Effector memory CD8-positive, alpha-beta T cell (primary cell): ENCODE results near the gene DPM2.

ENCODE experiments used
- ATAC-seq: fragments of 150-1000 bp; cut with Tn5 transposase; replicated peaks from 2 replicates; pipeline ENCODE4 v1.10.0; 2021; ENCODE audit warnings: mild to moderate bottlenecking, moderate library complexity
- DNase-seq, 3 experiments: peaks; one replicate each; pipeline ENCODE4 v3.0.0; 2021
- H3K27ac Mint-ChIP-seq, 2 donors: one replicate each; pipeline ENCODE4 v1.8.0; 2022; ENCODE audit warnings: mild to moderate bottlenecking in 2 of 2, mixed read lengths in 2 of 2, moderate library complexity in 2 of 2
- H3K27me3 Mint-ChIP-seq, 2 donors: one replicate each; pipeline ENCODE4 v1.8.0; 2022; ENCODE audit warnings: mixed read lengths in 2 of 2
- H3K36me3 Mint-ChIP-seq: one replicate; pipeline ENCODE4 v1.8.0; 2022; ENCODE audit warnings: mild to moderate bottlenecking, moderate library complexity, mixed read lengths; ENCODE audit not compliant: insufficient read depth
- H3K4me1 Mint-ChIP-seq, 2 donors: one replicate each; pipeline ENCODE4 v1.8.0; 2022; ENCODE audit warnings: low read depth in 2 of 2, mixed read lengths in 2 of 2
- H3K4me3 Mint-ChIP-seq, 2 donors: one replicate each; pipeline ENCODE4 v1.8.0; 2022; ENCODE audit warnings: mild to moderate bottlenecking in 2 of 2, mixed read lengths in 2 of 2, moderate library complexity in 2 of 2
- H3K9me3 Mint-ChIP-seq, 2 donors: one replicate each; pipeline ENCODE4 v1.8.0; 2022; ENCODE audit warnings: mixed read lengths in 2 of 2

The DPM2 gene

DNA sequence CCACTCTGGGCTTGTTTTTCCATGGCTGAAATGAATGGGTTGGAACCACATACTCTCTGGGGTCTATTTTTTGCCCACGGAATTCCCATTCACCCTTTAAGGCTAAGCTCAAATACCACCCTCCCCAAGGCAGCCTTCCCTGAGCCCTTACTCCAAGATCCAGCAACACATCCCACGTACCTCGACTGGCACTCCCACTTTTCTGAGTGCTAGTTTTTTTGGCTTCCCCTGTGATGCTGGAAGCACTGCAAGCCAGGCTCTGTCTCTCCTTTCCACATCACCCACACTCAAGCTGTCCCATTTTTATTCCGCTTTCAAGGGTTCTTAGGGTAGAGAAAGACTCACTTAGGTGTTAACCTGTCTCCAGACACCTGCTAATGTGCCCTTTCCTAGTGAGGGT is 44.3 kb downstream of the DPM2 start:
- ATAC-seq (no peak), DNase-seq (no peak)
- Mint-ChIP-seq H3K27me3 (no peaks in the 10 kb centered on the region), H3K27ac (no peak overlapping the region), H3K36me3 (peaks cover 63% of the 10 kb centered on the region), H3K4me3 (no peak overlapping the region), H3K4me1 (peaks cover 23 to 31% of the 10 kb centered on the region in 2 donors), H3K9me3 (no peaks in the 10 kb centered on the region)

DNA sequence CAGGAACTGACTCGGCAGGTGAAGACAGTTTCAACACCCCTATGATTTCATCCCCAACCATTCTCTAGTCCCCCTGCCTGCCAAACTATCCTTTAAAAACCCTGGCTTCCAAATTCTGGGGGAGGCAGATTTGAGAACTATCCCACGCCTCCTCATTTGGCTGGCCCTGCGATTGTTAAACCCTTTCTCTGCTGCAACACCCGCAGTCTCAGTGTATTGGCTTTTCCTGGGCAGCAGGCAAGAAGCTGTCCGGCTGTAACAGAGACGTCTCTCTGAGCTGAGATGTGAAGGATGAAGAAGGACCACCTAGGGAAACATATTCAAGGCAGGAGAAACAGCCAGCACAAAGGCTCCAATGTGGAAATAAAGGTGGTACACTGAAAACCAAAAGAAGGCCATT is 44.8 kb downstream of the DPM2 start:
- no peak for ATAC-seq
- H3K36me3 Mint-ChIP-seq: peaks cover 67% of the 10 kb centered on the region
- no peak overlapping the region for H3K4me3 Mint-ChIP-seq
- H3K4me1 Mint-ChIP-seq: peaks cover 23 to 29% of the 10 kb centered on the region in 2 donors
- DNase-seq: no peak
- no peaks in the 10 kb centered on the region for H3K9me3 Mint-ChIP-seq
- no peaks in the 10 kb centered on the region for H3K27me3 Mint-ChIP-seq
- peak overlapping the region; percentile 31 to 79 for H3K27ac Mint-ChIP-seq

DNA sequence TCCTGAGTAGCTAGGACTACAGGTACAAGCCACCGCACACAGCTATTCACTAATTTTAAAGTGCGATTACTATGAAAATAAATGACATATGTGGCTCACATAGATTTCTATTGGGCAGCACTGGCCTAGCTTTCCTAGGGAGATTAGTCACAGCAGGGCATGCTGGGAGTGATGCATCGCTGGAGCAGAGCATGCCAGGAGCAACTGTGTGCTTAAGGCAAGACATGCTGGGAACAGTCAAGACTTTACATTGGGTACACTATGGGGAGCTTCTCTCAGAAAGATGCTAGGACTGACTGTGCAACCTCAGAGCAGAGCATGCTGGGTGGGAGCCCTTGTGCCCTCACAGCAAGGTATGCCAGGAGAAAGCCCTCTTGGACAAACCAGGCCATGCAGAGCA is 47.6 kb downstream of the DPM2 start:
- Mint-ChIP-seq H3K4me3 (no peak overlapping the region), H3K27me3 (no peaks in the 10 kb centered on the region), H3K4me1 (peaks cover 18 to 19% of the 10 kb centered on the region in 2 donors), H3K9me3 (no peaks in the 10 kb centered on the region), H3K27ac (no peak overlapping the region), H3K36me3 (peaks cover 82% of the 10 kb centered on the region)
- DNase-seq (no peak), ATAC-seq (no peak)

DNA sequence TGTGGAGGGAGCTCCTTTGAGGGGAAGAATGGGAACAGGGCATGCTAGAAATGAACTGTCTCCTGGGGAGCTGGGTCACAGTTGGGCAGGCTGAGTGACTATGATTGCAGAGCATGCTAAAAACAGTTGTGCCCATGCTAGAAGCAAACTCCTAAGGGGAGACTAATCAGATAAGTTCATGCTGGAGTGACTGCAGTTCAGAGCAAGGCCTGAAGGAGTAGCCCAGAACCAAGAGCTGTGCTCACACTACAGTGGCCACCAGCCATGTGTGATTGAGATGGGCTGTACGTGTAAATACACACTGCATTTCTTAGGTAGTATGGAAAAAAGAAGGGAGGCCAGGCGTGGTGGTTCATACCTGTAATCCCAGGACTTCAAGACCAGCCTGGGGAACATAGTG is 49.9 kb downstream of the DPM2 start:
- Mint-ChIP-seq H3K4me1 (peaks cover 19 to 24% of the 10 kb centered on the region in 2 donors), H3K9me3 (no peaks in the 10 kb centered on the region), H3K4me3 (no peak overlapping the region), H3K27me3 (no peaks in the 10 kb centered on the region), H3K36me3 (peaks cover 60% of the 10 kb centered on the region), H3K27ac (no peak overlapping the region)
- DNase-seq: no peak
- ATAC-seq: peak; percentile 42

DNA sequence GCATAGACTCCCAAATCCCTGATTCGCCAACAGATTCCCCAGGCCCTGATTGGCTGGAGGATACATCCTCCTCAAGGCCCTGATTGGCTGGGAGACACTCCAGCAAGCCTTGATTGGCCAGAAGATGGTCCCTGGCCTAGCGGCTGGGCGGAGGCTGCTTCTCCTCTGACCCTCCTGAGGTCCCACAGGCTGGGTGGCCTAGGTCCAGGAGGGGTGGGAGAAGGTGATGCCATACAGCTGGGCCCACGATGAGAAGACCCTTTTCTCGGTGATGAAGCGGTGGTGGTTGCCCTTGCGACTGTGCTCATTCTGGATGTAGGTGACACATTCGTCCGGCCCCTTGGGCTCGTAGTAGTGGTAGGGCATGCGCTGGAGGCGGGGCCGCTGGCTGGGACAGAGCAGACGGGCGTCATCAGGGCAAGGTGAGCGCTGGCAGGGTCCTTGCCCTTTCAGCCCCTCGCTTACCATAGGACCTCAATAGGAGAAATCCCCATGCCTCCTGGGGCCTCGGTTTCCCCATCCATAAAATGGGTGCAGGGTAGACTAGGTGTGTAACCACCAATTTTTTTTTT is 51.2 kb downstream of the DPM2 start:
- Mint-ChIP-seq H3K27ac (peak overlapping the region; percentile 46 to 52), H3K4me1 (peaks cover 23 to 26% of the 10 kb centered on the region in 2 donors), H3K36me3 (peaks cover 57% of the 10 kb centered on the region), H3K27me3 (no peaks in the 10 kb centered on the region), H3K4me3 (no peak overlapping the region), H3K9me3 (no peaks in the 10 kb centered on the region)
- ATAC-seq: no peak
- no peak for DNase-seq

DNA sequence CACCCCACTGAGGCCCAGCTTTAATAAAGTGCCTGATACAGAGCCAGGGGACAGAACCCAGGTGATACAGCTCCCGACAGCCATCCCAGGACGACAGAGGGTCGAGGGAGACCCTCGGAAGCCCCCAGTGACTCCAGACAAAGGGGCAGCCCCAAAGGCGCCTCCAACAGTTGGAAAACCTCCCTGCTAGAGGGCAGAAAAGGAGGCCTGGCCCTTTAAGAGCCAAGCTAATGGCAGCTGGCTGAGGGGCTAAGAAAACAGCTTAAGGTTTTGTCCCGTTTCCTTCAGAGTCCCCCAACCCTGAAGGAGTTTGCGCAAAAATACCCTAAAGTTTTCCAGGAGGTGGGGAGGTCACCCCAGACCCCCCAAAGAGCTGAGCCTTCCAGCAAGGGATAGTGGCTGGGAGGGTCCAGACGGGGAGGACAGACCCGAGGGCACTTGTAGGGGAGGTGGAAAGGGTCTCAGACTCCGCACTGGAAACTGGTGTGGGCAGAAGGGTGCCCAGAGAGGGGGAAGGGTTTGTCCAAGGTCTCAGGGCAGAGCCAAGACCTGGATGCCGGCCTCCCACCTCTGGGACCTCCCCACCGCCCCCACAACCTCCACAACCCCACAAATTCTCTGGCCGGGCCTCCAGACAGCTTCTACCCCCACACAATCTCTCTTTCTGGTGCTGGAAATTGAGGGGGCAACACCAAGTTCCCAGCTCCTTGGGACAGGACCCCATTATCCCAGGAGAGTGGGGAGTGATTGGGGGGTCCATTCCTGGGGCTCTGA is 52.0 kb downstream of the DPM2 start:
- DNase-seq: no peak
- H3K36me3 Mint-ChIP-seq: peaks cover 60% of the 10 kb centered on the region
- no peak for ATAC-seq
- no peaks in the 10 kb centered on the region for H3K9me3 Mint-ChIP-seq
- H3K4me1 Mint-ChIP-seq: peaks cover 21 to 25% of the 10 kb centered on the region in 2 donors
- no peaks in the 10 kb centered on the region for H3K27me3 Mint-ChIP-seq
- peak overlapping the region; percentile 52 to 71 for H3K27ac Mint-ChIP-seq
- H3K4me3 Mint-ChIP-seq: no peak overlapping the region
